Natural killer cell (primary cell): Measurements from ENCODE around the gene TMEM135. TPM values are rescaled to one million over a fixed set of nuclear protein-coding genes. Genes with fewer than 3 reads are reported as not detected.

Experiments
- ATAC-seq, 3 donors: fragments of 150-1000 bp in 2 of 3; fragments of 200-7000 bp in 1 of 3; cut with Tn5 transposase; 1 replicate in 1 of 3; 2 replicates in 2 of 3; pipeline ENCODE4 v1.10.0; 2021; ENCODE audit warnings: mild to moderate bottlenecking in 2 of 3, moderate library complexity in 2 of 3
- DNase-seq, 2 donors: peaks; one replicate each; pipeline versions ENCODE4 v3.0.0 to v3.0.0-alpha.2; 2013 to 2021; ENCODE audit warnings: mixed read lengths in 1 of 2
- H3K27ac ChIP-seq: one replicate; pipeline ENCODE4 v1.5.1; 2013; ENCODE audit warnings: mild to moderate bottlenecking, low read length
- H3K27me3 ChIP-seq: one replicate; pipeline ENCODE4 v1.6.1; 2013; ENCODE audit warnings: low read length; ENCODE audit not compliant: control insufficient read depth, insufficient read depth
- H3K36me3 ChIP-seq: one replicate; pipeline ENCODE4 v1.6.1; 2013; ENCODE audit warnings: low read length; ENCODE audit not compliant: control insufficient read depth, insufficient read depth
- H3K4me1 ChIP-seq: one replicate; pipeline ENCODE4 v1.6.1; 2013; ENCODE audit warnings: low read length; ENCODE audit not compliant: control insufficient read depth, insufficient read depth
- H3K4me3 ChIP-seq: one replicate; pipeline ENCODE4 v1.5.1; 2013; ENCODE audit warnings: low read length
- H3K9me3 ChIP-seq: one replicate; pipeline ENCODE4 v1.6.1; 2013; ENCODE audit warnings: low read length; ENCODE audit not compliant: control insufficient read depth, insufficient read depth
- H3K27ac Mint-ChIP-seq, 2 donors: one replicate each; pipeline ENCODE4 v1.8.0; 2022; ENCODE audit warnings: mild to moderate bottlenecking in 2 of 2, mixed read lengths in 2 of 2, moderate library complexity in 1 of 2
- H3K27me3 Mint-ChIP-seq, 2 donors: one replicate each; pipeline ENCODE4 v1.8.0; 2022; ENCODE audit warnings: low read depth in 2 of 2, mixed read lengths in 2 of 2
- H3K36me3 Mint-ChIP-seq: one replicate; pipeline ENCODE4 v1.8.0; 2022; ENCODE audit warnings: mixed read lengths
- H3K4me1 Mint-ChIP-seq, 2 donors: one replicate each; pipeline ENCODE4 v1.8.0; 2022; ENCODE audit warnings: mixed read lengths in 2 of 2
- H3K4me3 Mint-ChIP-seq: one replicate; pipeline ENCODE4 v1.8.0; 2022; ENCODE audit warnings: mild to moderate bottlenecking, moderate library complexity, mixed read lengths
- H3K9me3 Mint-ChIP-seq, 2 donors: one replicate each; pipeline ENCODE4 v1.8.0; 2022; ENCODE audit warnings: mixed read lengths in 2 of 2
- CTCF ChIP-seq: fragments of 200-600 bp; IDR thresholded peaks from one replicate; pipeline ENCODE4 v1.8.0; 2022; ENCODE audit warnings: antibody characterized with exemption
- WGBS: methylation state at CpG from one replicate; pipeline ENCODE4 v1.1.7; 2013; ENCODE audit warnings: missing lambda C conversion rate; ENCODE audit not compliant: insufficient coverage; 5-methylcytosine and 5-hydroxymethylcytosine counted together
- intact Hi-C: fragments of 100-400 bp; cut with micrococcal nuclease; formaldehyde crosslinking; loops from one replicate; pipeline ENCODE4 v1.14.2; 2022
- total RNA-seq, 4 donors: library from RNA; stranded (reverse); fragments of 120-200 nt in 1 of 4; gene quantifications; one replicate each; pipeline versions ENCODE4 v1.2.3 to v1.2.4, GENCODE V29; 2013 to 2022

Gene TMEM135
- total RNA-seq, 3 donors from 2014 or later (not counting 1 experiment from before 2014, with no cell fraction given): 18.8 to 42.0 (median 36.1) TPM

DNA sequence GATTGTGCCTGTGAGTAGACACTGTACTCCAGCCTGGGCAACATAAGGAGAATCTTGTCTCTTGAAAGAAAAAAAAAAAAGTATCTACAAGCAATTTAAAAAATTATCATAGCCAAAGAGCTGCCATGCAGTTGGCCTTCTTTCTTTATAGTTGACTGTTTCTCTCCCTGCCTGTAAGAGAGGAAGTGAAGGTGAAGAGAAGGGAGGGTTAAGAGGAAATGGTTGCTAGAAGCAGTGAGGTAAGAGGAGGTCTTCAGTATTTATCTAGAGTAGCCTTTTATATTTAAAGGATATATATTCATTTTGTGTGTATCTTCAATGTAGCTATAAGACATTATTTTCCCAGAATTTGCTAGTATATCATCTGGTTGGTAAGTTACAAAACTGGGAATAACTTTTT, 217.9 kb downstream of the TMEM135 start:
- Histone ChIP-seq H3K27ac (no peak overlapping the region), H3K4me1 (peaks cover 6% of the 10 kb centered on the region), H3K4me3 (no peak overlapping the region), H3K36me3 (no peaks in the 10 kb centered on the region), H3K9me3 (no peaks in the 10 kb centered on the region), H3K27me3 (no peaks in the 10 kb centered on the region)
- Mint-ChIP-seq H3K27me3 (no peaks in the 10 kb centered on the region), H3K27ac (peak overlapping the region; percentile 1 to 74), H3K9me3 (no peaks in the 10 kb centered on the region), H3K4me3 (no peak overlapping the region), H3K36me3 (no peaks in the 10 kb centered on the region), H3K4me1 (peaks cover 24 to 25% of the 10 kb centered on the region in 2 donors)
- peak in 1 of 3 donors; percentile 37 for ATAC-seq
- DNase-seq: no peak
- intact Hi-C loops: no loop called here
- TF ChIP-seq CTCF: no peak

DNA sequence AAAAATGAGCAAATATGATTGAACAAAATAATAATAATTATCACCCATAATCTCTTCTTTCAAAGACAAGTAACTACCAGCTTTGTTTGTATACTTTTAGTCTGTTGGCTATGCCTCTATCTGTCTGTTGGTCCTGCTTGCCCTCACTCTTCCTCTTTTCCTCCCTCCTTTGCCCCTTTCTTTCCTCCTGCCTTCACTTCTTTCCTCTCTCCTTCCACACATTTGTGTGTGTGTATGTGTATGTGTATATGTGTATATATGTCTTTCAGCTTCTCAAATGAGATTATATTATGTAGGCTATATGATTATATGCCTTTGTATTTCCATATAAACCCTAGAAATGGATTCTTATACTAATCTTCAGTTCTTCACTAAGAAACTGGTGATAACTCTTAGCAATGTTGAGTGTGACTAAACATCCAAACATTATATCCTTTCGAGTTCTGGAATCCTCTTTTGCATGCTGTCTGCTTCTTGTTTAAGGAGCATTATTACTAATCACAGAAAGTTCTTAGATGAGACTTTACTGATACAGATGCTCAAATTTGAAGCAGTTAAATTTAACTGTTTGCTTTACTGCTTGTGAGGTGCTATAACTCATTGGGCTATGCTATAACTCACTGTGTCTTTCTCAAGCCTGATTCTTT, 219.1 kb downstream of the TMEM135 start:
- Mint-ChIP-seq H3K9me3 (no peaks in the 10 kb centered on the region), H3K4me1 (peaks cover 20 to 22% of the 10 kb centered on the region in 2 donors), H3K36me3 (no peaks in the 10 kb centered on the region), H3K4me3 (no peak overlapping the region), H3K27ac (no peak overlapping the region), H3K27me3 (no peaks in the 10 kb centered on the region)
- no peak for ATAC-seq
- H3K36me3 ChIP-seq: no peaks in the 10 kb centered on the region
- no peak for TF ChIP-seq CTCF
- no CpG with 5 or more reads among the region's 1 CpG for whole genome bisulfite sequencing
- intact Hi-C loops: no loop called here
- no peaks in the 10 kb centered on the region for H3K9me3 ChIP-seq
- H3K27me3 ChIP-seq: no peaks in the 10 kb centered on the region
- H3K4me3 ChIP-seq: no peak overlapping the region
- no peak overlapping the region for H3K27ac ChIP-seq
- no peak for DNase-seq
- peaks cover 6% of the 10 kb centered on the region for H3K4me1 ChIP-seq

GRCh38 chr11:87258171-87258833, 220.6 kb downstream of the TMEM135 start:
- Mint-ChIP-seq H3K4me1 (peaks cover 10 to 14% of the 10 kb centered on the region in 2 donors), H3K36me3 (no peaks in the 10 kb centered on the region), H3K9me3 (no peaks in the 10 kb centered on the region), H3K4me3 (no peak overlapping the region), H3K27me3 (no peaks in the 10 kb centered on the region), H3K27ac (no peak overlapping the region)
- Histone ChIP-seq H3K4me1 (no peaks in the 10 kb centered on the region), H3K4me3 (no peak overlapping the region), H3K27ac (no peak overlapping the region), H3K36me3 (no peaks in the 10 kb centered on the region), H3K9me3 (no peaks in the 10 kb centered on the region), H3K27me3 (no peaks in the 10 kb centered on the region)
- ATAC-seq: no peak
- 63% methylated on average over 1 of the region's 1 CpG for whole genome bisulfite sequencing
- DNase-seq: no peak
- intact Hi-C loops: no loop called here
- TF ChIP-seq CTCF: no peak

- Histone ChIP-seq H3K4me1 (no peaks in the 10 kb centered on the region), H3K27ac (no peak overlapping the region), H3K36me3 (no peaks in the 10 kb centered on the region), H3K4me3 (no peak overlapping the region), H3K27me3 (no peaks in the 10 kb centered on the region), H3K9me3 (no peaks in the 10 kb centered on the region)
- intact Hi-C loops: no loop called here
- Mint-ChIP-seq H3K27me3 (no peaks in the 10 kb centered on the region), H3K36me3 (no peaks in the 10 kb centered on the region), H3K9me3 (no peaks in the 10 kb centered on the region), H3K4me1 (peaks cover 10 to 14% of the 10 kb centered on the region in 2 donors), H3K27ac (no peak overlapping the region), H3K4me3 (no peak overlapping the region)
- TF ChIP-seq CTCF: no peak
- WGBS: 88% methylated on average over 1 of the region's 1 CpG
- ATAC-seq (no peak), DNase-seq (no peak)
Observed at GRCh38 chr11:87259736-87260135, 222.0 kb downstream of the TMEM135 start.
